Uterus (tissue), 4 donors: Measurements from ENCODE around the gene ZDHHC22. TPM values are rescaled to one million over a fixed set of nuclear protein-coding genes. Genes with fewer than 3 reads are reported as not detected.

ENCODE experiments used
- DNase-seq, 2 donors: peaks; one replicate each; pipeline ENCODE4 v3.0.0-alpha.2; 2019 to 2020
- H3K27ac ChIP-seq, 2 donors: fragments of 200-600 bp; sonication (generic); 1 replicate in 1 of 2; 2 replicates in 1 of 2; pipeline ENCODE4 v1.5.1; 2016 to 2018
- H3K27me3 ChIP-seq, 2 donors: fragments of 200-600 bp; sonication (generic); one replicate each; pipeline ENCODE4 v1.5.1; 2018 to 2019; ENCODE audit warnings: control low read depth in 1 of 2
- H3K36me3 ChIP-seq, 2 donors: fragments of 200-600 bp; sonication (generic); one replicate each; pipeline ENCODE4 v1.5.1; 2019; ENCODE audit warnings: control low read depth in 1 of 2
- H3K4me1 ChIP-seq, 2 donors: fragments of 200-600 bp; sonication (generic); one replicate each; pipeline ENCODE4 v1.5.1; 2018 to 2019; ENCODE audit warnings: control low read depth in 1 of 2
- H3K4me3 ChIP-seq, 2 donors: fragments of 200-600 bp; sonication (generic); 1 replicate in 1 of 2; 2 replicates in 1 of 2; pipeline ENCODE4 v1.5.1; 2018 to 2019; ENCODE audit warnings: mild to moderate bottlenecking in 1 of 2
- H3K9me3 ChIP-seq, 2 donors: fragments of 200-600 bp; sonication (generic); one replicate each; pipeline ENCODE4 v1.5.1; 2019; ENCODE audit warnings: control low read depth in 1 of 2
- CTCF ChIP-seq, 4 experiments: fragments of 200-600 bp in 2 of 4; fragments of 450-650 bp in 2 of 4; sonication (generic) in 2 of 4; IDR thresholded peaks; one replicate each; pipeline ENCODE4 v1.5.1; 2016 to 2019; ENCODE audit warnings: antibody characterized with exemption in 4 of 4, mild to moderate bottlenecking in 2 of 4, moderate library complexity in 1 of 4
- POLR2A ChIP-seq, 2 donors: fragments of 450-650 bp; IDR thresholded peaks; one replicate each; pipeline ENCODE4 v1.6.1; 2016; ENCODE audit warnings: antibody characterized with exemption in 2 of 2, mild to moderate bottlenecking in 1 of 2, moderate library complexity in 1 of 2
- intact Hi-C: fragments of 100-400 bp; cut with DNase I; formaldehyde crosslinking; loops from one replicate; pipeline ENCODE4 v1.15.1; 2023; ENCODE audit warnings: low total_unique reads
- total RNA-seq, 4 donors: library from RNA; depleted of rRNA in 3 of 4; stranded (reverse); fragments of >200 nt in 3 of 4; gene quantifications; one replicate each; pipeline versions ENCODE4 v1.1.0 to v1.2.4, GENCODE V29; 2014 to 2023
- donor health status: DM: yes; HTN: yes; CAD: no.

Gene ZDHHC22
- total RNA-seq, 4 donors from 2014 or later = not detected

DNA sequence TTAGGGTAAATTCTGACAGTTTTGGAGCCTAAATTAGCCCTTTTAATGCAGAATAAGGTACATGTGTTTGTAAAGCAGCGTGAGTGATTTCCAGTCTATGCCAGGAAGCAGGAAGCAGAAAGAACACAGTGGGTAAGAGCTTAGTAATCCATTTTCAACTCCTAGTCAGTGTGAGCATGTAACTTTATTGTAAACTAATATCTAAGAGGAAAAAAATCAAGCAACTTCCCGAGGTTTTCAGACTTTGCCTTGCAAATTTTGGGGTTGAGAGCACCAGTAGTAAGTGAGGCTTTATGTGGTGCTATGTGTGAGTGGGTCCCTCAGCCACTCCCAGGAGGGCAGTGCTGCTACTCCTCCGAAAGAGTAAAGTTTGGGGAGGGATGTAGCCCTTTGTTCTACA is 40.6 kb downstream of the ZDHHC22 start:
- no peak for TF ChIP-seq CTCF (IDR thresholded peaks at IDR 0.05)
- no peak for TF ChIP-seq POLR2A (IDR thresholded peaks at IDR 0.05)
- Histone ChIP-seq H3K27me3 (no peaks in the 10 kb centered on the region), H3K36me3 (no peaks in the 10 kb centered on the region), H3K27ac (peak overlapping the region in 1 of 2 donors; percentile 96), H3K9me3 (no peaks in the 10 kb centered on the region), H3K4me1 (peaks cover 9 to 10% of the 10 kb centered on the region in 2 donors), H3K4me3 (no peak overlapping the region)
- DNase-seq = no peak
- intact Hi-C loops = no loop called here

- peaks cover 9 to 10% of the 10 kb centered on the region in 2 donors for H3K4me1 ChIP-seq
- no peak for DNase-seq
- peak overlapping the region; percentile 77 to 93 for H3K4me3 ChIP-seq
- TF ChIP-seq CTCF (IDR thresholded peaks at IDR 0.05) (no peak), POLR2A (IDR thresholded peaks at IDR 0.05) (no peak)
- H3K36me3 ChIP-seq = no peaks in the 10 kb centered on the region
- no peaks in the 10 kb centered on the region for H3K9me3 ChIP-seq
- intact Hi-C loops = no loop called here
- no peaks in the 10 kb centered on the region for H3K27me3 ChIP-seq
- peak overlapping the region; percentile 96 to 98 for H3K27ac ChIP-seq
These were observed 42.0 kb downstream of the ZDHHC22 start for GRCh38 chr14:77099425-77100167.

GRCh38 chr14:77098529-77099353 is 42.9 kb downstream of the ZDHHC22 start:
- Histone ChIP-seq H3K36me3 (no peaks in the 10 kb centered on the region), H3K9me3 (no peaks in the 10 kb centered on the region), H3K27me3 (no peaks in the 10 kb centered on the region), H3K27ac (peak overlapping the region; percentile 96 to 98), H3K4me1 (peaks cover 9 to 10% of the 10 kb centered on the region in 2 donors), H3K4me3 (peak overlapping the region; percentile 77 to 93)
- peak; percentile 55 to 63 for DNase-seq
- TF ChIP-seq POLR2A (IDR thresholded peaks at IDR 0.05) = no peak
- no peak for TF ChIP-seq CTCF (IDR thresholded peaks at IDR 0.05)
- intact Hi-C loops = no loop called here

- intact Hi-C loops = no loop called here
- no peaks in the 10 kb centered on the region for H3K9me3 ChIP-seq
- H3K36me3 ChIP-seq = no peaks in the 10 kb centered on the region
- H3K27me3 ChIP-seq = no peaks in the 10 kb centered on the region
- peak within 1 kb of the TSS; percentile 77 to 93 for H3K4me3 ChIP-seq
- peaks cover 9 to 10% of the 10 kb centered on the region in 2 donors for H3K4me1 ChIP-seq
- H3K27ac ChIP-seq = peak within 1 kb of the TSS; percentile 96 to 98
- DNase-seq = peak; percentile 99 to 100
- peak; percentile 71 to 79 for TF ChIP-seq POLR2A (IDR thresholded peaks at IDR 0.05)
- peak in 2 of 4 experiments; percentile 38 to 52 for TF ChIP-seq CTCF (IDR thresholded peaks at IDR 0.05)
These were observed 43.7 kb downstream of the ZDHHC22 start, which contains the start of gene CIPC for GRCh38 chr14:77097700-77098528. TSS of gene CIPC (plus strand) at chr14:77098258. CDS start at chr14:77105709, 7,451 bp downstream.
